ENCODE results near the gene CCDC66. TPM values are rescaled to one million over a fixed set of nuclear protein-coding genes. Genes with fewer than 3 reads are reported as not detected.

Gene CCDC66
- total and polyA plus RNA-seq, 2 experiments from 2014 or later, result 26.9 to 50.3 TPM

DNA sequence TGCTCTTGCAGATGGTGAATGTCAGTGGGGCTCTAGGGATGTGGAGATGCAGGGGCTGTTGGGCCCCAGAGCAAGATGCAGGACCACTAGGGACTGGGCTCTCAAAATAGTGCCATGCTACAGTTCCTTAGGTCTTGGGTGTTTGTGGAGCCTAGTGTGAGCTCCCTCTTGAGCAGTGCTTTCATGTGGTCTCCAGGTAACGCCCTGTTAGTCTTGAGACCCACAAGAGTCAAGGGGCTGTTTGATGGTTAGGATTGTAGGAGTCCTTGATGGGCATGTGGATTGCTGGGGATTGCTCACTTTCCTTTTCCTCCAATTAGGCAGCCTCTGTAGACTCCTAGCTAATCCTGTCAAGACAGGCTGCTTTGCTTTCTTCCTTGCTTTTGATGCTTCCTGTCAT is 56.0 kb downstream of the CCDC66 start:
- peaks cover 52% of the 10 kb centered on the region for H3K36me3 Mint-ChIP-seq (ENCODE audit: low read depth)
- H3K27me3 Mint-ChIP-seq (ENCODE audit: insufficient read depth, low read depth, poor library complexity), result peaks cover 5% of the 10 kb centered on the region
- Histone ChIP-seq H3K27ac (ENCODE audit: low read depth) (no peak overlapping the region), H3K9me2 (ENCODE audit: insufficient read depth) (peaks cover 4% of the 10 kb centered on the region; the same call in 1 of the 2 replicates), H3K36me3 (ENCODE audit: insufficient read depth) (0 out of 2 replicates have a peak, but pooled peaks cover 13% of the 10 kb centered on the region), H3K4me1 (ENCODE audit: insufficient read depth) (peaks cover 11% of the 10 kb centered on the region), H3K4me3 (no peak overlapping the region), H3K79me2 (replicated peaks; ENCODE audit: insufficient read depth) (peaks cover 26% of the 10 kb centered on the region), H2AFZ (no peak overlapping the region), H4K20me1 (replicated peaks; ENCODE audit: insufficient read depth) (0 out of 2 replicates have a peak, but pooled peaks cover 8% of the 10 kb centered on the region), H3K4me2 (no peak overlapping the region), H3K27me3 (ENCODE audit: insufficient read depth) (no peaks in the 10 kb centered on the region), H3F3A (replicated peaks; ENCODE audit: low read depth) (no peaks in the 10 kb centered on the region)
- TF ChIP-seq, protein P1, sequence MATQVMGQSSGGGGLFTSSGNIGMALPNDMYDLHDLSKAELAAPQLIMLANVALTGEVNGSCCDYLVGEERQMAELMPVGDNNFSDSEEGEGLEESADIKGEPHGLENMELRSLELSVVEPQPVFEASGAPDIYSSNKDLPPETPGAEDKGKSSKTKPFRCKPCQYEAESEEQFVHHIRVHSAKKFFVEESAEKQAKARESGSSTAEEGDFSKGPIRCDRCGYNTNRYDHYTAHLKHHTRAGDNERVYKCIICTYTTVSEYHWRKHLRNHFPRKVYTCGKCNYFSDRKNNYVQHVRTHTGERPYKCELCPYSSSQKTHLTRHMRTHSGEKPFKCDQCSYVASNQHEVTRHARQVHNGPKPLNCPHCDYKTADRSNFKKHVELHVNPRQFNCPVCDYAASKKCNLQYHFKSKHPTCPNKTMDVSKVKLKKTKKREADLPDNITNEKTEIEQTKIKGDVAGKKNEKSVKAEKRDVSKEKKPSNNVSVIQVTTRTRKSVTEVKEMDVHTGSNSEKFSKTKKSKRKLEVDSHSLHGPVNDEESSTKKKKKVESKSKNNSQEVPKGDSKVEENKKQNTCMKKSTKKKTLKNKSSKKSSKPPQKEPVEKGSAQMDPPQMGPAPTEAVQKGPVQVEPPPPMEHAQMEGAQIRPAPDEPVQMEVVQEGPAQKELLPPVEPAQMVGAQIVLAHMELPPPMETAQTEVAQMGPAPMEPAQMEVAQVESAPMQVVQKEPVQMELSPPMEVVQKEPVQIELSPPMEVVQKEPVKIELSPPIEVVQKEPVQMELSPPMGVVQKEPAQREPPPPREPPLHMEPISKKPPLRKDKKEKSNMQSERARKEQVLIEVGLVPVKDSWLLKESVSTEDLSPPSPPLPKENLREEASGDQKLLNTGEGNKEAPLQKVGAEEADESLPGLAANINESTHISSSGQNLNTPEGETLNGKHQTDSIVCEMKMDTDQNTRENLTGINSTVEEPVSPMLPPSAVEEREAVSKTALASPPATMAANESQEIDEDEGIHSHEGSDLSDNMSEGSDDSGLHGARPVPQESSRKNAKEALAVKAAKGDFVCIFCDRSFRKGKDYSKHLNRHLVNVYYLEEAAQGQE (IDR thresholded peaks at IDR 0.05; ENCODE audit: unreplicated experiment), result no peak
- TF ChIP-seq POLR2AphosphoS5 (IDR thresholded peaks at IDR 0.05; ENCODE audit: low read depth), result no peak
- TF ChIP-seq NANOG (IDR thresholded peaks at IDR 0.05; ENCODE audit: borderline replicate concordance), result no peak
- TF ChIP-seq JUNB (IDR thresholded peaks at IDR 0.05; ENCODE audit: unreplicated experiment), result no peak
- TF ChIP-seq CTCF (conservative IDR thresholded peaks at IDR 0.05; ENCODE audit: low read depth in 2 of 2), result no peak
- no peak for TF ChIP-seq ZNF331 (CRISPR knock-in tag; IDR thresholded peaks at IDR 0.05; ENCODE audit: low read depth)
- TF ChIP-seq EZH2 (IDR thresholded peaks at IDR 0.05; ENCODE audit: low read depth, unreplicated experiment), result no peak
- TF ChIP-seq ZNF462 (CRISPR knock-in tag; IDR thresholded peaks at IDR 0.05), result no peak
- DNase-seq (ENCODE audit: low spot score) (no peak), ATAC-seq (no peak)
- H3K27ac Mint-ChIP-seq, result no peak overlapping the region; the same call in 1 of the 2 replicates
- no peaks in the 10 kb centered on the region for H3K9me3 Mint-ChIP-seq
- no peak overlapping the region for H3K4me3 Mint-ChIP-seq
- H3K4me1 Mint-ChIP-seq, result peaks cover 33% of the 10 kb centered on the region
